GM23338 (cell line): ENCODE results near the gene TAB3.

ENCODE experiments used
- POLR2AphosphoS5 ChIP-seq: IDR thresholded peaks from 2 replicates; pipeline ENCODE4 v1.6.1; 2016; ENCODE audit warnings: antibody characterized with exemption, low read depth
- TF ChIP-seq, protein P1 (sequence below), 2 experiments: fragments of 200-600 bp in 1 of 2; sonication (generic) in 1 of 2; conservative IDR thresholded peaks; 2 replicates each; pipeline versions ENCODE4 v1.5.1 to v1.6.1; 2016 to 2017; ENCODE audit warnings: antibody characterized with exemption in 2 of 2, low read depth in 2 of 2, mild to moderate bottlenecking in 2 of 2, moderate library complexity in 1 of 2

DNA sequence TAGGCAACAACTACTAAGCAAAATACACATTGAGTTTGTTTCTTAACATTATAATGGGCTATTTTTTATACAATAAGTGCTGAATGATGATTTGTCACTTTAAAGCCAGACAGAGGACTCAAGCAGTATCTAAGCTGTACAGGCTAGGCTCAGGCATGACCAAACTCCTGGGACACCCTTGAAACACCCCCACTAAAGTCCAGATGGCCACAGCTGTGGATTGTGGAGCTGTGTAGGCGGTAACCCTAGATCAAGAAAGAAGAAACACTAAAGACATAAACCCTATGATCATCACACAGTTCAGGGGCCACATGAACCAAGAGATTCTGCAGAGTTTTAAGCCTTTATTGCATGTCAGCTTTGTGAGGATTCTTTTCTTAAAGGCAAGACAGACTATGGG, 25.1 kb downstream of the TAB3 start:
- TF ChIP-seq, protein P1, sequence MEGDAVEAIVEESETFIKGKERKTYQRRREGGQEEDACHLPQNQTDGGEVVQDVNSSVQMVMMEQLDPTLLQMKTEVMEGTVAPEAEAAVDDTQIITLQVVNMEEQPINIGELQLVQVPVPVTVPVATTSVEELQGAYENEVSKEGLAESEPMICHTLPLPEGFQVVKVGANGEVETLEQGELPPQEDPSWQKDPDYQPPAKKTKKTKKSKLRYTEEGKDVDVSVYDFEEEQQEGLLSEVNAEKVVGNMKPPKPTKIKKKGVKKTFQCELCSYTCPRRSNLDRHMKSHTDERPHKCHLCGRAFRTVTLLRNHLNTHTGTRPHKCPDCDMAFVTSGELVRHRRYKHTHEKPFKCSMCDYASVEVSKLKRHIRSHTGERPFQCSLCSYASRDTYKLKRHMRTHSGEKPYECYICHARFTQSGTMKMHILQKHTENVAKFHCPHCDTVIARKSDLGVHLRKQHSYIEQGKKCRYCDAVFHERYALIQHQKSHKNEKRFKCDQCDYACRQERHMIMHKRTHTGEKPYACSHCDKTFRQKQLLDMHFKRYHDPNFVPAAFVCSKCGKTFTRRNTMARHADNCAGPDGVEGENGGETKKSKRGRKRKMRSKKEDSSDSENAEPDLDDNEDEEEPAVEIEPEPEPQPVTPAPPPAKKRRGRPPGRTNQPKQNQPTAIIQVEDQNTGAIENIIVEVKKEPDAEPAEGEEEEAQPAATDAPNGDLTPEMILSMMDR (conservative IDR thresholded peaks at IDR 0.05; ENCODE audit: low read depth in 2 of 2): no peak
- TF ChIP-seq POLR2AphosphoS5: no peak
